GM23248 (cell line): ENCODE measurements around the gene SH3RF3.

ENCODE experiments used
- EZH2 ChIP-seq: fragments of 200-600 bp; sonication (generic); IDR thresholded peaks from 2 replicates; pipeline ENCODE4 v1.6.1; 2018; ENCODE audit warnings: antibody characterized with exemption, mild to moderate bottlenecking; ENCODE audit not compliant: insufficient read depth, poor library complexity, severe bottlenecking
- EZH2phosphoT487 ChIP-seq: fragments of 200-600 bp; sonication (generic); IDR thresholded peaks from 2 replicates; pipeline ENCODE4 v1.6.1; 2018; ENCODE audit warnings: antibody characterized with exemption, moderate library complexity, mild to moderate bottlenecking, low read depth; ENCODE audit not compliant: insufficient read depth

DNA sequence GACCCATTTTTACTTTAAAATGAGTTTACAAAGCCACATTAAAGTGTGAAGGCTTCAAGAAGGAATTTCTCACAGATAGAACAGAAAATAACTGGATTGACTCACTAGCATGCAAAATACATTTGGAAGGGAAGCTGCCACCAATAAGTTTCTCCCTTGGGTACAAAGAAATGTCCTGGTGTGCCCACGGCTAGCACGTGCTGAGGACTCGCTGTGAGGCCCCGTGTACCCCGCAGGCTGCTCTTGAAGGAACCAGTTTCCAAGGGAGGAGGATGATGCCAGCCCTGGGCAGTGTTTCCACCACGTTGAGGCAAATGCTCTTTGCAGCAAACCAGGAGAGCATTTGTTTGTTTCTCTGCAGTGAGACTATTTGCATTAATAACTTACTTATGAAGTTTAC, 207.3 kb downstream of the SH3RF3 start:
- TF ChIP-seq EZH2: no peak
- no peak for TF ChIP-seq EZH2phosphoT487
